Lung (tissue), 12 donors: ENCODE results near the gene PHGDH. TPM values are rescaled to one million over a fixed set of nuclear protein-coding genes. Genes with fewer than 3 reads are reported as not detected.

Experiments used
- ATAC-seq: fragments of 200-7000 bp; cut with Tn5 transposase; one replicate; pipeline ENCODE4 v1.9.1; 2020; ENCODE audit warnings: moderate number of reproducible peaks; ENCODE audit not compliant: insufficient read depth, low FRiP score
- DNase-seq, 3 donors: peaks; one replicate each; pipeline ENCODE4 v3.0.0-alpha.2; 2013 to 2017
- H3K27ac ChIP-seq, 2 donors: one replicate each; pipeline ENCODE4 v1.5.1; 2013; ENCODE audit warnings: mild to moderate bottlenecking in 2 of 2, moderate library complexity in 2 of 2, control low read depth in 1 of 2, inconsistent platforms in 1 of 2, low read depth in 1 of 2, low read length in 1 of 2
- H3K27me3 ChIP-seq, 3 donors: one replicate each; pipeline ENCODE4 v1.5.1; 2013; ENCODE audit warnings: low read length in 2 of 3; ENCODE audit not compliant: control insufficient read depth in 3 of 3, insufficient read depth in 3 of 3
- H3K36me3 ChIP-seq, 4 donors: one replicate each; pipeline ENCODE4 v1.5.1; 2013; ENCODE audit warnings: low read length in 4 of 4, mild to moderate bottlenecking in 1 of 4, moderate library complexity in 1 of 4; ENCODE audit not compliant: control insufficient read depth in 4 of 4, insufficient read depth in 4 of 4
- H3K4me1 ChIP-seq, 5 donors: one replicate each; pipeline ENCODE4 v1.5.1; 2013; ENCODE audit warnings: low read length in 5 of 5, mild to moderate bottlenecking in 2 of 5, moderate library complexity in 1 of 5; ENCODE audit not compliant: control insufficient read depth in 5 of 5, insufficient read depth in 5 of 5
- H3K4me3 ChIP-seq: one replicate; pipeline ENCODE4 v1.5.1; 2013; ENCODE audit warnings: mild to moderate bottlenecking, control low read depth, moderate library complexity
- H3K9ac ChIP-seq, 2 donors: one replicate each; pipeline ENCODE4 v1.5.1; 2013; ENCODE audit warnings: low read length in 2 of 2, control low read depth in 1 of 2; ENCODE audit not compliant: insufficient read depth in 1 of 2
- H3K9me3 ChIP-seq, 4 donors: one replicate each; pipeline ENCODE4 v1.5.1; 2013; ENCODE audit warnings: low read length in 3 of 4, mild to moderate bottlenecking in 1 of 4, moderate library complexity in 1 of 4; ENCODE audit not compliant: control insufficient read depth in 4 of 4, insufficient read depth in 3 of 4
- WGBS, 2 donors: extraction: QIAGEN DNeasy Blood & Tissue Kit; methylation state at CpG; one replicate each; pipeline ENCODE4 v1.1.7; 2013; 5-methylcytosine and 5-hydroxymethylcytosine counted together
- polyA plus RNA-seq, 2 donors: library from polyadenylated mRNA; stranded (reverse); fragments of 200-250 nt; gene quantifications; one replicate each; pipeline ENCODE4 v1.2.1, GENCODE V29; 2013
- total RNA-seq, 2 donors: library from RNA; depleted of rRNA in 1 of 2; stranded (reverse); fragments of >200 nt in 1 of 2; gene quantifications; one replicate each; pipeline ENCODE4 v1.2.1, GENCODE V29; 2014 to 2021
- TF ChIP-seq, protein P1 (sequence below): IDR thresholded peaks from 2 replicates; pipeline ENCODE4 v1.5.1; 2012; ENCODE audit warnings: mild to moderate bottlenecking; ENCODE audit errors: control extremely low read depth, extremely low read depth
- donor health status: control.
- donor health status: control.
- donor health status: Bipolar disorder and iron deficiency.
- donor health status: healthy.
- donor health status: DM: yes; HTN: yes; CAD: no.

The PHGDH gene
- total and polyA plus RNA-seq, 4 donors, result 28.8 to 133 (median 34.2) TPM

- Histone ChIP-seq H3K4me3 (no peak overlapping the region), H3K9me3 (peaks cover 0 to 9% (median 4%) of the 10 kb centered on the region in 4 donors), H3K27ac (no peak overlapping the region), H3K9ac (no peak overlapping the region), H3K4me1 (no peaks in the 10 kb centered on the region), H3K27me3 (no peaks in the 10 kb centered on the region), H3K36me3 (peaks cover 0 to 2% (median 0%) of the 10 kb centered on the region in 4 donors)
- ATAC-seq (no peak), DNase-seq (no peak)
- WGBS, 2 donors, result 63 to 71% methylated on average over 2 of the region's 2 CpGs
- TF ChIP-seq, protein P1, sequence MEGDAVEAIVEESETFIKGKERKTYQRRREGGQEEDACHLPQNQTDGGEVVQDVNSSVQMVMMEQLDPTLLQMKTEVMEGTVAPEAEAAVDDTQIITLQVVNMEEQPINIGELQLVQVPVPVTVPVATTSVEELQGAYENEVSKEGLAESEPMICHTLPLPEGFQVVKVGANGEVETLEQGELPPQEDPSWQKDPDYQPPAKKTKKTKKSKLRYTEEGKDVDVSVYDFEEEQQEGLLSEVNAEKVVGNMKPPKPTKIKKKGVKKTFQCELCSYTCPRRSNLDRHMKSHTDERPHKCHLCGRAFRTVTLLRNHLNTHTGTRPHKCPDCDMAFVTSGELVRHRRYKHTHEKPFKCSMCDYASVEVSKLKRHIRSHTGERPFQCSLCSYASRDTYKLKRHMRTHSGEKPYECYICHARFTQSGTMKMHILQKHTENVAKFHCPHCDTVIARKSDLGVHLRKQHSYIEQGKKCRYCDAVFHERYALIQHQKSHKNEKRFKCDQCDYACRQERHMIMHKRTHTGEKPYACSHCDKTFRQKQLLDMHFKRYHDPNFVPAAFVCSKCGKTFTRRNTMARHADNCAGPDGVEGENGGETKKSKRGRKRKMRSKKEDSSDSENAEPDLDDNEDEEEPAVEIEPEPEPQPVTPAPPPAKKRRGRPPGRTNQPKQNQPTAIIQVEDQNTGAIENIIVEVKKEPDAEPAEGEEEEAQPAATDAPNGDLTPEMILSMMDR, result no peak
Measured at GRCh38 chr1:119700326-119700725, 11.4 kb upstream of the PHGDH start.

DNA sequence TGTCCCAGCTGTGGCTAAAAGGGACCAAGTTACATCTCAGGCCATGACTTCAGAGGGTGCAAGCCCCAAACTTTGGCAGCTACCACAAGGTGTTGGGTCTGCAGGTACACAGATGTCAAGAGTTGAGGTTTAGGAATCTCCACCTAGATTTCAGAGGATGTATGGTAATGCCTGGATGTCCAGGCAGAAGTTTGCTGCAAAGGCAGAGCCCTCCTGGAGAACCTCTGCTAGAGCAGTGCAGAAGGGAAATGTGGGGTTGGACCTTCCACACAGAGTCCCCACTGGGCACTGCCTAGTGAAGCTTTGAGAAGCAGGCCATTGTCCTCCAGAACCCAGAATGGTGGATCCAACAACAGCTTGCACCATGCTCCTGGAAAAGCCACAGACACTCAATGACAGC lies 10.1 kb upstream of the PHGDH start:
- DNase-seq (no peak), ATAC-seq (no peak)
- no peak overlapping the region for H3K27ac ChIP-seq
- peaks cover 0 to 2% (median 0%) of the 10 kb centered on the region in 4 donors for H3K36me3 ChIP-seq
- H3K9me3 ChIP-seq, result peaks cover 0 to 9% (median 4%) of the 10 kb centered on the region in 4 donors
- no peaks in the 10 kb centered on the region for H3K4me1 ChIP-seq
- TF ChIP-seq, protein P1, result no peak
- H3K27me3 ChIP-seq, result no peaks in the 10 kb centered on the region
- no peak overlapping the region for H3K9ac ChIP-seq
- H3K4me3 ChIP-seq, result no peak overlapping the region

GRCh38 chr1:119702384-119702783 lies 9.3 kb upstream of the PHGDH start:
- no peak overlapping the region for H3K4me3 ChIP-seq
- H3K27ac ChIP-seq, result no peak overlapping the region
- H3K9ac ChIP-seq, result no peak overlapping the region
- TF ChIP-seq, protein P1, result no peak
- H3K4me1 ChIP-seq, result no peaks in the 10 kb centered on the region
- H3K9me3 ChIP-seq, result peaks cover 0 to 9% (median 4%) of the 10 kb centered on the region in 4 donors
- DNase-seq (no peak), ATAC-seq (no peak)
- H3K36me3 ChIP-seq, result peaks cover 0 to 2% (median 0%) of the 10 kb centered on the region in 4 donors
- WGBS, 2 donors, result 42 to 63% methylated on average over 2 of the region's 2 CpGs
- H3K27me3 ChIP-seq, result no peaks in the 10 kb centered on the region
